Prostate gland (tissue), 2 donors: ENCODE measurements around the gene COG5.

Source experiments
- POLR2AphosphoS5 ChIP-seq: sonication (generic); formaldehyde crosslinking; IDR thresholded peaks from one replicate; pipeline ENCODE4 v1.6.1; 2017; ENCODE audit warnings: antibody characterized with exemption
- TF ChIP-seq, protein P1 (sequence below), 4 experiments: fragments of 200-600 bp in 2 of 4; fragments of 450-650 bp in 2 of 4; sonication (generic) in 2 of 4; IDR thresholded peaks; 1 replicate in 3 of 4; 2 replicates in 1 of 4; pipeline ENCODE4 v1.5.1; 2016 to 2019; ENCODE audit warnings: antibody characterized with exemption in 4 of 4, mild to moderate bottlenecking in 2 of 4, moderate library complexity in 2 of 4

DNA sequence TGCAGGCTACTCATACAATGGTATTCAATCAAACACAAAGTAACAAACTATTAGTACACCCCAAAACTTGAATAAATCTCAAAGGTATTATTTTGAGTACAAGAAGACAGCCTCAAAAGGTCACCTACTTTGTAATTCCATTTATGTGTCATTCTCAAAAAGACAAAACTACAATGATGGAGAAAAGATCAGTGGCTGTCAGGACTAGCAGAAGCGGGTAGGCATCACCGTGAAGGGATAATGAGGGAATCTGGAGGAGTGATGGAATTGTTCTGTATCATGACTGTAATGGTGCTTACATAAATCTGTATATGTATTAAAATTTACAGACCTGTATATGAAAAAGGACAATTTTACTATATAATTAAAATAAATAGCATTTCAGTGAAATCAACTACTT, 37.0 kb downstream of the COG5 start:
- TF ChIP-seq, protein P1, sequence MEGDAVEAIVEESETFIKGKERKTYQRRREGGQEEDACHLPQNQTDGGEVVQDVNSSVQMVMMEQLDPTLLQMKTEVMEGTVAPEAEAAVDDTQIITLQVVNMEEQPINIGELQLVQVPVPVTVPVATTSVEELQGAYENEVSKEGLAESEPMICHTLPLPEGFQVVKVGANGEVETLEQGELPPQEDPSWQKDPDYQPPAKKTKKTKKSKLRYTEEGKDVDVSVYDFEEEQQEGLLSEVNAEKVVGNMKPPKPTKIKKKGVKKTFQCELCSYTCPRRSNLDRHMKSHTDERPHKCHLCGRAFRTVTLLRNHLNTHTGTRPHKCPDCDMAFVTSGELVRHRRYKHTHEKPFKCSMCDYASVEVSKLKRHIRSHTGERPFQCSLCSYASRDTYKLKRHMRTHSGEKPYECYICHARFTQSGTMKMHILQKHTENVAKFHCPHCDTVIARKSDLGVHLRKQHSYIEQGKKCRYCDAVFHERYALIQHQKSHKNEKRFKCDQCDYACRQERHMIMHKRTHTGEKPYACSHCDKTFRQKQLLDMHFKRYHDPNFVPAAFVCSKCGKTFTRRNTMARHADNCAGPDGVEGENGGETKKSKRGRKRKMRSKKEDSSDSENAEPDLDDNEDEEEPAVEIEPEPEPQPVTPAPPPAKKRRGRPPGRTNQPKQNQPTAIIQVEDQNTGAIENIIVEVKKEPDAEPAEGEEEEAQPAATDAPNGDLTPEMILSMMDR (IDR thresholded peaks at IDR 0.05) = no peak
- TF ChIP-seq POLR2AphosphoS5 = no peak
